GM21825 (cell line): ENCODE data around the gene KCNT1.

ENCODE experiments used
- ATAC-seq: cut with Tn5 transposase; IDR thresholded peaks from one replicate; pipeline ENCODE4 v1.9.1; 2021; ENCODE audit warnings: mild to moderate bottlenecking, moderate library complexity; ENCODE audit not compliant: unreplicated experiment

The KCNT1 gene

DNA sequence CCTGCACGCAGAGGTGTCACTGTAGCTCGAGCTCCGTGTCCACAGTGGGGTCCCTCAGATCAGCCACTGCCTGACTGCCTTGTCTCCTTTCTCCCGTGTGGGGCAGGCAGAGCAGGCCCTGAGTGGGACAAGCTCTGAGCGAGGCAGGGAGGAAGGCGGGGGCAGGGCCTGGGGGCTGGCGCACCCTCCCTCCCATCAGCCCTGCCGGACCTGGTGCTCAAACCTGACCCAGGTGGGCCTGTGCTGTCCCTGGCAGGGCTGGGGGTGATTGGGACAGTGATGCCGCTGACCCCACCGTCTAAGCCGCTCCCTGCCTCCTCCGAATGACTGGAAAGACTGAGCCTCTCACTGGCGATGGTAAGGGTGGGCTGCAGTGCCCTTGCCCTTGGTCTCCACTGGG lies 60.9 kb downstream of the KCNT1 start:
- no peak for ATAC-seq

DNA sequence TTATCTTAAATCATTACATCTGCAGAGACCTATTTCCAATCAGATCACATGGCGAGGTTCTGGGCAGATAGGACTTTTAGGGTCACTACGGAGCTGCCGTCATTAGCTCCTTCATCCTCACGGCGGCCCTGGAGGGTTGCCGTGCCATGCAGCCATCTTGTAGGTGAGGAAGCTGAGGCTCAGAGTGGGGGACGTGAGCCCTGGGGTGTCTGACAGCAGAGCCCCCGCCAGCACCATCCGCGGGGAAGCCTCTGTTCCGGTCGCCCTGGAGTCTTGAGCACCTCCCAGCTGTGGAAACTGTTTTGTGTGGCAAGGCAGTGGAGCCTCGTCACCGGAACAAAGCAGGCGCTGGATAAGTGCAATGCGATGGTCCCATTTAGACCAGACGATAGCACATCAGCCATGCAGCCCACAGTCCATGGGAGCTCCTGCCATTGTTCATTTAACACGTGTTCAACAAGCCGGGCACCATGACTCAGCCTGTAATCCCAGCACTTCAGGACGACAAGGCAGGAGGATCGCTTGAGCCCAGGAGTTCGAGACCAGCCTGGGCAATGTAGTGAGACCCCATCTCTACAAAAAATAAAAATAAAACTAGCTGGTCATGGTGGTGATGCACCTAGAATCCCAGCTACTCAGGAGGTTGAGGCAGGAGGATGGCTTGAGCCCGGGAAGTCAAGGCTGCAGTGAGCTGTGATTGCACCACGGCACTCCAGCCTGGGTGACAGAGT lies 61.9 kb downstream of the KCNT1 start:
- ATAC-seq: no peak

DNA sequence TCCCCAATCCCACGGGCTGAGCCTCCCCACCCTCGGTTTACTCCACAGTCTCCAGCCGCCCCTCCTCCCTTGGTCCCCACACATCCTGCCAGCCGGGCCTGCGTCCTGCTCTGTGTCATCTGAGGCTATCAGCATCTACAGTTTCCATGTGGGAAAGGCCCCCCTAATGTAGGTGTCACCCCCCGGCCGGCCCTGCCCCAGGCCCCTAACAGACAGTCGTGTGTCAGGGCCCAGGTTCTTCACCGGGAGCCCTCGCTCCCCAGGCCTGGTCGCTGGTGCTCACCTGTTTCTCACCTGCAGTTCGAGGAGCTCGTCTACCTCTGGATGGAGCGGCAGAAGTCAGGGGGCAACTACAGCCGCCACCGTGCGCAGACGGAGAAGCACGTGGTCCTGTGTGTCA lies 62.7 kb downstream of the KCNT1 start:
- ATAC-seq: no peak

DNA sequence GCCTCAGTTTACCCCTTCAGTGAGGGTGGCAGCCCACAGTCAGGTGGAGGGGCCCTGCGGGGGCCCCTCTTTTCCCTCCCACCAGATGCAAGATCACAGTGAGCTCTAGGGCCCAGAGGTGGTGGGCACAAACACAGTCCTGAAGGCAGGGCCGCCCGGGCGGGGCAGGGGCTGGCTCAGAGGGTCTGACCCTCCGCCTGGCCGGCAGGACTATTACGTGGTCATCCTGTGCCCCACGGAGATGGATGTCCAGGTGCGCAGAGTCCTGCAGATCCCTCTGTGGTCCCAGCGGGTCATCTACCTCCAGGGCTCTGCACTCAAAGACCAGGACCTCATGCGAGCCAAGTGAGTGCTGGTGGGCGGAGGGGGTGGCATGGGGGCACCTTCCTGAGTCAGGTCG lies 63.4 kb downstream of the KCNT1 start:
- ATAC-seq: no peak

DNA sequence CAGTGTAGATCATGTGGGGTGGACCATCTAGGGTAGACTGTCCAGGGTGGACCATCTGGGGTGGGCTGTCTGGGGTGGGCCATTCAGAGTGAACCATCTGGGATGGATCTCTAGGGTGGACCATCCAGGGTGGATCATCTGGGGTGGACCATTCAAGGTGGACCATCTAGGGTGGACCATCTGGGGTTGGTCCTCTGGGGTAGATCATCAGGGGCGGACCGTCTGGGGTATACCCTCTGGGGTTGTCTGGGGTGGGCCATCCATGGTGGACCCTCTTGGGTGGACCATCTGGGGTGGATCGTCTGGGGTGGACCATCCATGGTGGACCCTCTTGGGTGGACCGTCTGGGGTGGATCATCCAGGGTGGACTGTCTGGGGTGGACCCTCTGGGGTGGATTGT lies 64.3 kb downstream of the KCNT1 start:
- no peak for ATAC-seq

DNA sequence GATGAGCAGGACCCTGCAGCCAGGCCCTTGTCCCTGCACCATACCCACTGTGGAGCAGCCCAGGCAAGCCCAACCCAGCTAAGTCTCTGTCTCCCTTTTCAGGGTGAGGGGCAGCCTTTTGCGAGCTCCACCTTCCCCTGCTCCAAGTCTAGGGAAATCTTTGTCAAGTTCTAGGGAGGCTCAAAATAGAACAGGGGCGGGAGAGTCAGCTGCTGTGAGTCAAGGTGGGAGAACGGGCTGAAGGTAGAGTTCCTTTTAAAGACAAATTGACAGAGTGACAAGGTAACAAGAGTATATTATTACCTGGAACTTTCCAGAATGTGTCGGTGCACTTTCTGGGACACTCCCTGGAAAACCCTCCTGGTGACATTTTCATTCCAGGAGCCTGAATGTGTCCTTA lies 64.7 kb downstream of the KCNT1 start:
- ATAC-seq: no peak

DNA sequence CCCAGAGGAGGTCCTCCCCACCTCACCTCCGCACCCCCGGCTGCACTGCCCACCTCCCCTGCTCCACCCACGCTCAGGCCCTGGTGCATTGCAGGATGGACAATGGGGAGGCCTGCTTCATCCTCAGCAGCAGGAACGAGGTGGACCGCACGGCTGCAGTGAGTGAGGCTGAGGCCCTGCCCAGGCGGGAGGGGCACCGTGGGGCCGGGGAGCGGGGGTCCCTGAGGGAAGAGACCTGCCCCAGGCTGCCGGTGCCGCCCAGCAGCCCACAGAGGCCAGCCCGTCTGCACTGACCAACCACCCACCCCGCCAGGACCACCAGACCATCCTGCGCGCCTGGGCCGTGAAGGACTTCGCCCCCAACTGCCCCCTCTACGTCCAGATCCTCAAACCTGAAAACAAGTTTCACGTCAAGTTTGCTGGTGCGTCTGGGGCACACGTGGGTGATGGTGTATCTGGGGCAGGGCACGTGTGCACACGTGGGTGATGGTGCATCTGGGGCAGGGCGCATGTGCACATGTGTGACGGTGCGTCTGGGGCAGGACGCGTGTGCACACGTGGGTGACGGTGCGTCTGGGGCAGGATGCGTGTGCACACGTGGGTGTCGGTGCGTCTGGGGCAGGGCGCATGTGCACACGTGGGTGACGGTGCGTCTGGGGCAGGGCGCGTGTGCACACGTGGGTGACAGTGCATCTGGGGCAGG lies 66.7 kb downstream of the KCNT1 start:
- no peak for ATAC-seq

DNA sequence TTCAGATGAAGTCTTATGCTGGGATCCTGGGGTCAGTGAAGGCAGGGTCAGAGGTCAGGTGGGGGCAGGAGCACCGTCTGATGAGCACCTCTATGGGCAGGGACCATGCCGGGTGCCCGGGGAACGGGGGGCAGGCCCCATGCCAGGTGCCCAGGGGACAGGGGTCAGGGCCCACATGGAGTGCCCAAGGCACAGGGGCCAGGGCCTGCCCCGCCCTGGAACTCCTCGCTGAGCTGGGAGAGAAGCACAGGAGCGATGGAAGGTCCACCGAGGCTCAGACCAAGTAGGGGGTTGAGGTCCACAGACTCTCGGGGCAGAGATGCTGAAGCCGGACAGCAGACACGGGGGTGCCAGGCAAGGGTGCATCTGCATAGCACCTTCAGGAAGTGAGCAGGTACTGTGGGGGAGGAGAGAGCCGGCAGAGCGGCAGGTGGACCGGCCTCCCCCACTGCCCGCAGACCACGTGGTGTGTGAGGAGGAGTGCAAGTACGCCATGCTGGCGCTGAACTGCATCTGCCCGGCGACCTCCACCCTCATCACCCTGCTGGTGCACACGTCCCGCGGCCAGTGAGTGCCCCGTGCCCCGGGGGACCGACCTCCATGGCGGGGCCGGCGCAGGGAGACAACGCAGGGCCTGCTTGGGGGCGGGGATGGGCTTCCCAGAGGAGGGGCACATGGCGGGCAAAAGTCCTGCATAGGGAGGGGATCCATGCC lies 67.7 kb downstream of the KCNT1 start:
- no peak for ATAC-seq

DNA sequence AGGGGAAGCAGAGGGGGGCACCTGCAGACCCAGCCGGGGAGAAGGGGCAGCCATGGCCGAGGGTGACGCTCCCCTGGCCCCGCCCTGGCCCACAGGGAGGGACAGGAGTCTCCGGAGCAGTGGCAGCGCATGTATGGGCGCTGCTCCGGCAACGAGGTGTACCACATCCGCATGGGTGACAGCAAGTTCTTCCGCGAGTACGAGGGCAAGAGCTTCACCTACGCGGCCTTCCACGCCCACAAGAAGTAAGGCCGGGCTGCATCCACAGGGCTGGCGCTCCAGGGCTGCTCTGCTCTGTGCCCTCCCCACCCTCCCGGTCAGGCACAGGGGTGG lies 68.2 kb downstream of the KCNT1 start:
- no peak for ATAC-seq

DNA sequence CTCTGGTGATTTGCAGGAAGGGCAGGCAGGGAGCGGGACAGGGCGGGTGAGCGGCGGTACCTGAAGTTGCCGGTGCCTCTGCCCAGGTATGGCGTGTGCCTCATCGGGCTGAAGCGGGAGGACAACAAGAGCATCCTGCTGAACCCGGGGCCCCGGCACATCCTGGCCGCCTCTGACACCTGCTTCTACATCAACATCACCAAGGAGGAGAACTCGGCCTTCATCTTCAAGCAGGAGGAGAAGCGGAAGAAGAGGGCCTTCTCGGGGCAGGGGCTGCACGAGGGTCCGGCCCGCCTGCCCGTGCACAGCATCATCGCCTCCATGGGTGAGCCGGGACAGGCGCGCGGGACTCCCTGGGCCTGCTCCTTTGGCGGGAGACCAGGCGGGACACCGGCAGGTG lies 68.8 kb downstream of the KCNT1 start:
- no peak for ATAC-seq

DNA sequence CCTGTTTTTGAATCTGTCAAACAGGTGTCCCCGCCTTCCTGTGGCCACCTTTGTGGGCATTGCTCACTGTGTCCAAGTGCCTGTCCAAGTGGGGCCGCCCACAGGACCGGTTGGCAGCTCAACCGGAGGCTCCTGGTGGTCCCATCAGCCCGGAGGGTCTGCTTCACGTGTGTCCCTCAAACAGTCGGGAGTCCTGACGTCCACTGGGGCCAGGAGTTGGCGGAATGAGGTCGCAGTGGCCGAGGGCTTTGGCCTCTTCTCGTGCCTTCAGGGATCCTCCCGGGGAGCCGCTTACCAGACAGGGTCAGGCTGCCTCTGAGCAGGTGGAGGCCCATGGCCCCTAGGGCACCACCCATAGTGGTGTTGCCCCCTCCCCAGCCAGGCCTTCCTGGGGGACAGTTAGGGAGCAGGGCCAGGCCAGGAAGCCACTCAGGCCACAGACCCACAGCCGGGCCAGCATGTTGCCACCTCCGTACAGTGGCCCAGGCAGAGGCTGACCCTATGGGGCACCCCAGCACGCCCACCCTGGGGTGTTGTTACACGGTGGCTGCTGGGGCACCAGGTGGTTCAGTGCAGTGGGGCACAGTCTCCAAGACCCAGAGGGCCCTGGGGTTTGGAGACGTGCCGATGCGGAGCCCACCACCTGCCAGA lies 69.5 kb downstream of the KCNT1 start:
- no peak for ATAC-seq

DNA sequence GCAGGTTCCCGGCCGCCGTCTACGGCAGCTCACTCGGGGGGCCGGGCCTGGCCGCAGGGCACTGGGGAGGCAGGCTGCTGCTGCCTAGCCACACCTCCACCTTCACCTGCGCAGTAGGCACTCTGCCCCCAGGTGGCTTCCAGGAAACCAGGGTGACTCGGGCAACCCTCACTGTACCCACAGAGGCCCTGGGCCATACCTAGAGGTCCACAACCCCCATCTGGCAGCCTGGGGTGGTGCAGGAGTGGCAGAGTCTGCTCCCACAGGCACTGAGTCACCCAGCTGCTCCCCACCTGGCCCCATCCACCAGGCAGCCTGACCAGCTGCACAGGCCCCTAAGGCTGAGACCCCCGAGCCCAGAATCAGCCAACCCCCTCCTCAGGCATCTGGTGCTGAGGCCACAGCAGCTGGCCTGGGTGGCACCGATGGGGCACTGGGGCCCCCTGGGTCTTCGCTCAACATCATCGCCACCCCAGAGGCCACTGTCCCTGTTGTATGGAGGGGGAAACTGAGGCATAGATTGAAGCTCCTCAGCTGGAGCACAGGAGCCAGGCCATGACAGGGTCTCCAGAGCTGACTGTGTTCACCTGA lies 70.2 kb downstream of the KCNT1 start:
- ATAC-seq: no peak

DNA sequence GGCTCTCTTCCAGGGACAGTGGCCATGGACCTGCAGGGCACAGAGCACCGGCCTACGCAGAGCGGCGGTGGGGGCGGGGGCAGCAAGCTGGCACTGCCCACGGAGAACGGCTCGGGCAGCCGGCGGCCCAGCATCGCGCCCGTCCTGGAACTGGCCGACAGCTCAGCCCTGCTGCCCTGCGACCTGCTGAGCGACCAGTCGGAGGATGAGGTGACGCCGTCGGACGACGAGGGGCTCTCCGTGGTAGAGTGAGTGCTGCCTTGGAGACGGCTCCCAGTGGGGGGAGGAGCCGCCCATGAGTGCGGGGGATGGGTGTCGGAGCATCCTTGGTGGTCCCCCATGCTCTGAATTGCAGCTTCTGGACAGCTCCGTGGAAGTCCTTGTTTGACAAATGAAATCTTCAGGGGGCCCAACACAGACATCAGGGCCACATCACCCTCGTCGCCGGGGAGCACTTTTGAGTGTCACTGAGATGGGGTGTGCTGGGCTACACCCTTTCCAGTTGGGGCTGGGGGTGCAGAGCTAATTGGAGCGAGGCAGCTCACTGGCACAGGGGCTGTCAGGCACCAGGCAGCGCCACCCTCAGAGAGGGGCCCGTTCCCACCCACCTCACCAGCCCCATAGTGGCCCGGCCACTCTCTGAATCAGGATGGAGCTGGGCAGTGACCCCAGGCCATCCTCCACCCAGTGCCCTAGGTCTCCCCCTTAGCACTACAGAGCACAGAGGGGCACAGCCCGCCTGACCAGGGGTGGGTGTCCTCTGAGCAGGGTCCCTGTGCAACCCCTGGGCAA lies 70.9 kb downstream of the KCNT1 start:
- ATAC-seq: no peak

DNA sequence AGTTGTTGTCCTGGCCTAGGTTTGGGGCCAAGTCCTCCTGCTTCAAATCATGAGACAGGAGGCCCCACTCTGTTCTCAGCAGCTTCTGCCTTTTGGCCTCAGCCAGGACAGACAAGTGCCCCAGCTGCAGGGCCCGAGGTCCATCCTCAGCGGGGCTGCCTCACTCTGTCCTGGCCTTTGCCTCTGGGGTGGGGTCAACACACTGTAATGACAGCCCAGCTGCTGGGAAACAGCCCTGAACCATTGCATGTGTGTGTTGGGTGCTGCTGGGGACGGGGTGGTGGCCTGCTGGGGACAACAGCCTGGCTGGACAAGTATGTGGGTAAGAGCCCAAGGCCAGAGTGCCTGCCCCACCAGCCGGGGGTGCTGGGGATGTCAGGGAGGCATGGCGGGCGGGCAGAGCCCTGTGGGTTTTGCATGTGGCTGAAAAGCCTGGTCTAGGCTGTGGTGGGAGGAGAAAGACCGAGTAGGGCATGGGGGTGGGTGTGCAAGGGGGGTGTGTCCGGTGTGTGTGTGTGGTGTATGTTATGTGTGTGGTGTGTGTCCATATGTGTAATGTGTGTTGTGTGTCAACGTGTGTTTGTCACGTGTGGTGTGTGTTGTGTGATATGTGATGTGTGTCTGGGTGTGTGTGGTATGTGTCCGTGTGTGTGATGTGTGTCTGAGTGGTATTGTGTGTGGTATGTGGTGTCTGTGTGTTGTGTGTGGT lies 71.7 kb downstream of the KCNT1 start:
- no peak for ATAC-seq

DNA sequence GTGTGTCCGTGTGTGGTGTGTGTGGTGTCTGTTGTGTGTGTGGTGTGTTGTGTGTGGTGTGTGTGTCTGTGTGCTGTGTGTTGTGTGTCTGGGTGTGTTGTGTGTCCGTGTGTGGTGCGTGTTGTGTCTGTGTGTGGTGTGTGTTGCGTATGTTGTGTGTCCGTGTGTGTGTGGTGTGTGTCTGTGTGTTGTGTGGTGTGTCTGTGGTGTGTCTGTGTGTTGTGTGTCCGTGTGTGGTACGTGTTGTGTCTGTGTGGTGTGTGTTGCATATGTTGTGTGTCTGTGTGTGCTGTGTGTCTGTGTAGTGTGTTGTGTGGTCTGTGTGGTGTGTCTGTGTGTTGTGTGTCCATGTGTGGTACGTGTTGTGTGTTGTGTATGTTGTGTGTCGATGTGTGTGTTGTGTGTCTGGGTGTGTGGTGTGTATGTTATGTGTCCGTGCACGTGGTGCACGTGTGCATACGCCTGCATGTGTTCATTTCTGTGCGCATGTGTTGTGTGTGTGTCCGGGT lies 72.3 kb downstream of the KCNT1 start:
- no peak for ATAC-seq

DNA sequence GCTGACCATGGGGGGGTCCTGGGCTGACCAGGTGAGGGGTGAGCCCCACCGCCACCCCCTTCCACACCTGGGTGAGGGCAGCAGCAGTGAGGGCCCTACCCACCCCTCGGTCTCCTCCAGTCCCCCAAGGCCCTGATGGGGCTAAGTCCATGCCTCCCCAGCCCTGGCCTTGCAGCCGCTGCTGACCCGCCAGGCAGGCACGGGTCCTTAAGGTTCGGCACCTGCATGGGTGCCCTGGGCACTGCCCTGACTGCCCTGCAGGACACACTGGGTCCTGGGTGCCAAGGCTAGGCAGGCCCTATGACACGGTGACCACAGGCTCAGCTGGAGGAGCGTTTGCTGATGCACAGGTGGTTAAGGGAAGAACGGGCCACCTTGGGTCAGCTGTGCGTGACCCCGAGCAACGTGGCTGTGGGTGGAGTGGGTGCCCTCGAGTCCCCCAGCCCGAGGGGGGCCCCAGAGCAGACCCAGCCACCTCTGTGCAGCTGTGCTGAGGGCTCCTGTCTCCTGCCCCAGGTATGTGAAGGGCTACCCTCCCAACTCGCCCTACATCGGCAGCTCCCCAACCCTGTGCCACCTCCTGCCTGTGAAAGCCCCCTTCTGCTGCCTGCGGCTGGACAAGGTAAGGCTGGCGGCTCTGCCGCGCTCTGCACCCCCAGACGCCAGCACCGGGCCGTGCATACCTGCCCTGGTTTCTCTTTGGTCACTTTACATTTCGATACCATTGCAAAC lies 73.0 kb downstream of the KCNT1 start:
- ATAC-seq: no peak

DNA sequence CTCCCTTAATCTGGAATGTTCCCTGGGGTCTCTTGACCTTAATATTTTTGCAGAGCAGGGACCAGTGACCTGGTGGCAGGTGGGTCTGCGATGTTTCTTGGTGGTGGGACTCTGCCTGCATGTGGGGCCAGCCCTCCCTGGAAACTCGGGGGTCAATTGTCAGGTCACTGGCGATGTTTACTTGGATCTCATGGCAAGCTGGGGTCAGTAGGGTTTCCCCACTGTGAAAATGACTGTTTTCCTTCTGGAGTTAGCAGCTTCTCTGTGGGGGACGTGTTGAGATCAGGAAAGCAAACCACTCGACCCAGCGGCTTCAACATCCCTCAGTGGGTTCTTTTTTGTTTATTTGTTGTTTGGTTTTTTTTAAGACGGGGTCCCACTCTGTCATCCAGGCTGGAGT lies 73.9 kb downstream of the KCNT1 start:
- ATAC-seq: no peak

DNA sequence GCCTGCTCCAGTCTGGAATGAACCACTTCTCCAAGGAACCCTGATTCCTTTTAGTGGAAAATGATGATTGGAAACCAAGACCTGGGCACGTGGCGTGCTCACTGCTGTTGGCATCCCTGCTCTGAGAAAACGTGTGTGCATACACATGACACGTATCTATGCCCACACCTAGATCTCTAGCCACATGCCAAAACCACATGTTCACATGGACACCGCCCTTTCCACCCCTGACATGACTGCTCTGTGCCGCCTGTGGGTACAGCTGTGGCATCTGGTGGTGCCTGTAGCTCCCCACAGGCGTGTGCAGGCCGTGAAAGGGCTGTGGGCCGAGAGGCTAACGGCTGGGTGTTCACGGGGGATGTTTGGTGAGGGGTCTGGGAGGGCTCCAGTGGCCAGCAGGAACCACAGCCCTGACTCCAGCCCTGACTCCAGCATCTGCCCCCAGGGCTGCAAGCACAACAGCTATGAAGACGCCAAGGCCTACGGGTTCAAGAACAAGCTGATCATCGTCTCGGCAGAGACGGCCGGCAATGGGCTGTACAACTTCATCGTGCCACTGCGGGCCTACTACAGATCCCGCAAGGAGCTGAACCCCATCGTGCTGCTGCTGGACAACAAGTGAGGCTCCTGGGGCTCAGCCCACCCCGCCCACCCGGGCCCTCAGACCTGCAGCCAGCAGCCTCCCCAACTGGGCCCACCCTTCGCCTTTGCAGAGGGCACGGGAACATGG lies 75.1 kb downstream of the KCNT1 start:
- ATAC-seq: no peak
